TTC549 (cell line): ENCODE measurements around the gene ARHGAP42.
"Not testable (repeated sequence)": the region's sequence is repeated elsewhere in the genome, so short reads cannot be mapped to it uniquely, and the experiment has no call there.

ENCODE experiments used
- FAIRE-seq: peaks from 2 replicates; lab custom pipeline; 2012; peaks lifted over from hg19 to GRCh38; lab: Jason Lieb, UNC

Gene ARHGAP42

GRCh38 chr11:100727410-100727809 lies 40.3 kb downstream of the ARHGAP42 start:
- no peak for FAIRE-seq

- no peak for FAIRE-seq
These were observed 43.2 kb downstream of the ARHGAP42 start for GRCh38 chr11:100730266-100730665.

- no peak for FAIRE-seq
These were observed 44.4 kb downstream of the ARHGAP42 start for GRCh38 chr11:100731471-100731870.

- no peak for FAIRE-seq
These were observed 45.9 kb downstream of the ARHGAP42 start for GRCh38 chr11:100732949-100733348.

- FAIRE-seq: no peak
These were observed 47.8 kb downstream of the ARHGAP42 start for GRCh38 chr11:100734743-100735527.

GRCh38 chr11:100735949-100736675 lies 49.0 kb downstream of the ARHGAP42 start:
- no peak for FAIRE-seq

- FAIRE-seq: no peak
These were observed 51.7 kb downstream of the ARHGAP42 start for GRCh38 chr11:100738701-100739270.

GRCh38 chr11:100739666-100740065 lies 52.6 kb downstream of the ARHGAP42 start:
- no peak for FAIRE-seq

- FAIRE-seq: no peak
These were observed 53.4 kb downstream of the ARHGAP42 start for GRCh38 chr11:100740440-100740839.

- no peak for FAIRE-seq
These were observed 55.0 kb downstream of the ARHGAP42 start for GRCh38 chr11:100741866-100742625.

- no peak for FAIRE-seq
These were observed 59.4 kb downstream of the ARHGAP42 start for GRCh38 chr11:100746448-100746847.

GRCh38 chr11:100748153-100748552 lies 61.1 kb downstream of the ARHGAP42 start:
- no peak for FAIRE-seq

GRCh38 chr11:100749887-100750565 lies 62.9 kb downstream of the ARHGAP42 start:
- not testable (repeated sequence) for FAIRE-seq

- FAIRE-seq: not testable (repeated sequence)
These were observed 63.4 kb downstream of the ARHGAP42 start for GRCh38 chr11:100750566-100750891.

- no peak for FAIRE-seq
These were observed 65.5 kb downstream of the ARHGAP42 start for GRCh38 chr11:100752371-100753171.

- no peak for FAIRE-seq
These were observed 66.1 kb downstream of the ARHGAP42 start for GRCh38 chr11:100753172-100753543.

- FAIRE-seq: no peak
These were observed 66.5 kb downstream of the ARHGAP42 start for GRCh38 chr11:100753571-100753970.

- FAIRE-seq: no peak
These were observed 69.5 kb downstream of the ARHGAP42 start for GRCh38 chr11:100756559-100756958.

- FAIRE-seq: no peak
These were observed 70.6 kb downstream of the ARHGAP42 start for GRCh38 chr11:100757646-100758045.

- FAIRE-seq: no peak
These were observed 72.0 kb downstream of the ARHGAP42 start for GRCh38 chr11:100759106-100759505.

GRCh38 chr11:100759856-100760255 lies 72.8 kb downstream of the ARHGAP42 start:
- FAIRE-seq: no peak
